Fibroblast of villous mesenchyme (primary cell): ENCODE results near the gene TYK2. TPM values are rescaled to one million over a fixed set of nuclear protein-coding genes. Genes with fewer than 3 reads are reported as not detected.

ENCODE experiments used
- DNase-seq: peaks from one replicate; pipeline ENCODE4 v3.0.0-alpha.2; 2010; ENCODE audit warnings: low read depth
- H3K4me3 ChIP-seq: 2 replicates; pipeline ENCODE4 v1.5.1; 2011; ENCODE audit warnings: low read depth, mild to moderate bottlenecking, low read length
- CTCF ChIP-seq: IDR thresholded peaks from 2 replicates; pipeline ENCODE4 v1.5.1; 2012; ENCODE audit warnings: low read depth, mild to moderate bottlenecking, low read length; ENCODE audit not compliant: insufficient read depth
- total RNA-seq: library from RNA; depleted of rRNA; stranded (reverse); fragments of >200 nt; gene quantifications from 2 replicates; pipeline ENCODE4 v1.2.3, GENCODE V29; 2012

TYK2 gene
- total RNA-seq, 1 donor, result 83.8 TPM

- TF ChIP-seq CTCF, result no peak
- no peak for DNase-seq
- H3K4me3 ChIP-seq, result peak overlapping the region; percentile 91
These were observed 46.4 kb downstream of the TYK2 start for GRCh38 chr19:10333758-10334587.

GRCh38 chr19:10332965-10333757 is 47.2 kb downstream of the TYK2 start, which contains the start of gene RAVER1:
Gene RAVER1 (minus strand): TSS chr19:10333529. CDS start chr19:10333507, 22 bp downstream.
- peak; percentile 97 for DNase-seq
- TF ChIP-seq CTCF, result no peak
- H3K4me3 ChIP-seq, result peak within 1 kb of the TSS; percentile 91

GRCh38 chr19:10332158-10332964 is 48.0 kb downstream of the TYK2 start:
- DNase-seq, result no peak
- H3K4me3 ChIP-seq, result peak overlapping the region; percentile 91
- TF ChIP-seq CTCF, result peak; percentile 18

GRCh38 chr19:10329555-10329954 is 50.8 kb downstream of the TYK2 start:
- no peak for DNase-seq
- no peak overlapping the region for H3K4me3 ChIP-seq
- TF ChIP-seq CTCF, result no peak

- no peak overlapping the region for H3K4me3 ChIP-seq
- DNase-seq, result no peak
- TF ChIP-seq CTCF, result no peak
These were observed 51.6 kb downstream of the TYK2 start for GRCh38 chr19:10328558-10329429.
